ENCODE measurements around the gene ARHGEF37.

DNA sequence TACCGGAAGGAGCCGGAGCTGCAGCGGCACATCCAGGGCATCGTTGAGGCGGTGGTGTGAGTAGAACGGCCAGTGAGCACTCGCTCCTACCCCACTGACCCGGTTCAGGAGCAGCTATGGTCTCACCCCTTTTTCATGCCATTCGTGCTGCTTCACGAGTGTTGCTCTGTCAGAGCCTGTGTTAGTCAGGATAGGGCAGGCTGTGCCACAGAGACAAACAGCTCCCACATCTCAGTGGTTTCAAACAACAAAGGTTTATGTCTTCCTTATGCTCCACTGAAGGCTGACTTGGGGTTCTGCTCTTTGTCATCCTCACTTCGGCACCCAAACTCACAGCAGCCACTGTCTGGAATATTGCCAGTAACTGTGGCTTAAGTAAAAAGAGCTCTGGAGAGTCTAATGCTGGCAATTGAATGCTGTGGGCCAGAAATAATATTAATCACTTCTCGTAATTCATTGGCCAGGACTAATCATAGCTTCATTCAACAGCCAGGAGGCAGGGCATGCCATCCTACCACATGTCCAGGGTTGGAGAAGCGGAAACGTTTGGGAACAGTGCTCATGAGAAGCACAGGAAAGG lies 28.4 kb downstream of the ARHGEF37 start:
- TF ChIP-seq, protein P1, sequence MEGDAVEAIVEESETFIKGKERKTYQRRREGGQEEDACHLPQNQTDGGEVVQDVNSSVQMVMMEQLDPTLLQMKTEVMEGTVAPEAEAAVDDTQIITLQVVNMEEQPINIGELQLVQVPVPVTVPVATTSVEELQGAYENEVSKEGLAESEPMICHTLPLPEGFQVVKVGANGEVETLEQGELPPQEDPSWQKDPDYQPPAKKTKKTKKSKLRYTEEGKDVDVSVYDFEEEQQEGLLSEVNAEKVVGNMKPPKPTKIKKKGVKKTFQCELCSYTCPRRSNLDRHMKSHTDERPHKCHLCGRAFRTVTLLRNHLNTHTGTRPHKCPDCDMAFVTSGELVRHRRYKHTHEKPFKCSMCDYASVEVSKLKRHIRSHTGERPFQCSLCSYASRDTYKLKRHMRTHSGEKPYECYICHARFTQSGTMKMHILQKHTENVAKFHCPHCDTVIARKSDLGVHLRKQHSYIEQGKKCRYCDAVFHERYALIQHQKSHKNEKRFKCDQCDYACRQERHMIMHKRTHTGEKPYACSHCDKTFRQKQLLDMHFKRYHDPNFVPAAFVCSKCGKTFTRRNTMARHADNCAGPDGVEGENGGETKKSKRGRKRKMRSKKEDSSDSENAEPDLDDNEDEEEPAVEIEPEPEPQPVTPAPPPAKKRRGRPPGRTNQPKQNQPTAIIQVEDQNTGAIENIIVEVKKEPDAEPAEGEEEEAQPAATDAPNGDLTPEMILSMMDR (IDR thresholded peaks at IDR 0.05) = no peak
- no peak for TF ChIP-seq ZFX (IDR thresholded peaks at IDR 0.05; ENCODE audit: borderline replicate concordance)
